Large intestine (tissue), 3 donors: Measurements from ENCODE around the gene ITGAV. TPM values are rescaled to one million over a fixed set of nuclear protein-coding genes. Genes with fewer than 3 reads are reported as not detected.

Source experiments
- DNase-seq, 2 donors: peaks; one replicate each; pipeline versions ENCODE4 v3.0.0 to v3.0.0-alpha.2; 2013
- H3K27ac ChIP-seq: one replicate; pipeline ENCODE4 v1.5.1; 2013; ENCODE audit warnings: low read length
- H3K27me3 ChIP-seq: 2 replicates; pipeline ENCODE4 v1.6.1; 2013; ENCODE audit warnings: low read length; ENCODE audit not compliant: control insufficient read depth, insufficient read depth
- H3K36me3 ChIP-seq: 2 replicates; pipeline ENCODE4 v1.6.1; 2013; ENCODE audit warnings: low read length; ENCODE audit not compliant: control insufficient read depth, insufficient read depth
- H3K4me1 ChIP-seq: one replicate; pipeline ENCODE4 v1.6.1; 2013; ENCODE audit warnings: low read length; ENCODE audit not compliant: control insufficient read depth, insufficient read depth
- H3K4me3 ChIP-seq: one replicate; pipeline ENCODE4 v1.5.1; 2013; ENCODE audit warnings: low read length
- H3K9me3 ChIP-seq: one replicate; pipeline ENCODE4 v1.6.1; 2013; ENCODE audit warnings: mild to moderate bottlenecking, low read depth, low read length, moderate library complexity; ENCODE audit not compliant: control insufficient read depth
- WGBS: methylation state at CpG from one replicate; pipeline ENCODE4 v1.1.5; 2013; ENCODE audit warnings: low lambda C conversion rate; ENCODE audit not compliant: insufficient coverage; 5-methylcytosine and 5-hydroxymethylcytosine counted together
- polyA plus RNA-seq: library from polyadenylated mRNA; unstranded; fragments of 120-200 nt; gene quantifications from one replicate; pipeline ENCODE4 v1.2.1, GENCODE V29; 2013

The ITGAV gene
- polyA plus RNA-seq, 1 donor, result 46.4 TPM

DNA sequence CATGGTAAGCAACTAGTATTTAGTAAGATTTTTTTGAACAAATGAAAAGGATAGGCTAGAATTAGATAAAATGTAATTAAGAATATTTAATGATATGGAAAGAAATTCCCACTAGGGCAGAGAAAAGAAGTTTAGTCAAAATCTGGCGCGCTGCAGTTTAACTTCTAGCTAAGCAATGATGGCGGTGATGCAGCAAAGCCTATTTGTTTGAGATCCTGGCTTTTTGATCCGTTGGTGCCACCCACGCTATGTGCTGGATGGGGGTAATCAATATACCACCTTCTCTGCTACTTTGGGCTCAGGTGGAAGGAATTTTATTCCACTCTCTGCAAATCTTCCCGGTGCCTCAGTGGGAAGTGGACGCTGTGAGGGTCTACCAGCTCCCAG, 103.6 kb downstream of the ITGAV start:
- Histone ChIP-seq H3K27ac (no peak overlapping the region), H3K36me3 (no peaks in the 10 kb centered on the region), H3K4me1 (no peaks in the 10 kb centered on the region), H3K27me3 (peaks cover 26% of the 10 kb centered on the region), H3K4me3 (peak overlapping the region; percentile 33), H3K9me3 (no peaks in the 10 kb centered on the region)
- DNase-seq, result no peak
- no CpG with 5 or more reads among the region's 7 CpGs for WGBS

DNA sequence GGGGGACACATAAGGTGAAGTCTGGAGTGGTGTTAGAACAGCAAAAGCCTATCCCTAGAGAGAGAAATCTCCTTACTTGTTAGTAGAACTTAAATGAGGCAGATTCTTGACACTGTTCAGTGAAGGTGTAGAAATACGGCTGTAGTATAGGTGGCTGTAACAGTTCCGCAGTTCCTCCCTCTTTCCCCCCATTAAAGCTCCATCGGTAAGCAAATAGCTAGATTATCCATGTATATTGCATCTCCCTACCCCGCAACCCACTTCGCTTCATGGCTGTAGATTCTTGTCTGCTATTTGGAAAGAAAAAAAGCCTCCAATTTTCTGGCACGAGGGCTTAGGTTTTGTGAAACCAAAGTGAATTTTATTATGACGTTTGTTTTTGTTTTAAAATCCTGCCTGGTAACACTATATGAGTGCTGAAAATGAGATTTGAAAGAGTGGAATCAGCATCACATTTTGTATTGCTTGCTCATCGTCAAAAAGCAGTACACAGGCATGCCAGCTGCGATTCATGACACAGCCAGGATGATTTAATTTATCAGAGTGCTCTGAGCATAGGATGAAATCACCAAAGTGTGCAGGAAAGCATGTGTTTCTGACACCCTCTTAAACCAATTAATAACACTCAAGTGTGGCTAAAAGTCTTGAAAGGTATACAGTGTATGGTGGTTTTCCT, 105.4 kb downstream of the ITGAV start:
- no peak overlapping the region for H3K27ac ChIP-seq
- DNase-seq, result peak; percentile 3 to 4
- no peaks in the 10 kb centered on the region for H3K4me1 ChIP-seq
- 50% methylated on average over 1 of the region's 9 CpGs for WGBS
- no peaks in the 10 kb centered on the region for H3K9me3 ChIP-seq
- no peak overlapping the region for H3K4me3 ChIP-seq
- H3K36me3 ChIP-seq, result no peaks in the 10 kb centered on the region
- H3K27me3 ChIP-seq, result peaks cover 26% of the 10 kb centered on the region

DNA sequence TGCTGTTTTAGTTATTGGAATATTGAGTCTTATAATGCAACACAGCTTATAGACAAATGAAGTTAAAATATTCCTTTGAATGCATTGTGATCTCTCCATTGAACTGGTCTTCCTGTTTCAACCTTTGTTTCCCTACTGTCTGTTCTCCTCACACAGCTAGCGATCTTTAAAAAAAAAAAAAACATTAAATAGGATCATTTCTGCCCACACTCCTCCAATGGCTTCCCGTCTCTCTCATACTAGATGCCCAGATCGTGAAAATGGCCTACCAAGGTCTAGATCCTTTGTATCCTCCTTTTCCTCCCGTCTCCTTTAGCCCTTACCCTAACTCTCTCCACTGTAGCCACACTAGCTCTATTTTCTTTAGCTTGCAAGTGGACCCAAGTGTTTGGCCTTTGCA, 106.4 kb downstream of the ITGAV start:
- Histone ChIP-seq H3K4me3 (no peak overlapping the region), H3K27me3 (peaks cover 26% of the 10 kb centered on the region), H3K36me3 (no peaks in the 10 kb centered on the region), H3K27ac (no peak overlapping the region), H3K4me1 (no peaks in the 10 kb centered on the region), H3K9me3 (no peaks in the 10 kb centered on the region)
- WGBS, result 92% methylated on average over 3 of the region's 4 CpGs
- no peak for DNase-seq

- Histone ChIP-seq H3K4me1 (no peaks in the 10 kb centered on the region), H3K4me3 (no peak overlapping the region), H3K9me3 (no peaks in the 10 kb centered on the region), H3K27ac (no peak overlapping the region), H3K36me3 (no peaks in the 10 kb centered on the region), H3K27me3 (peaks cover 25% of the 10 kb centered on the region)
- no peak for DNase-seq
- 100% methylated on average over 1 of the region's 4 CpGs for WGBS
These were observed 106.9 kb downstream of the ITGAV start for GRCh38 chr2:186696804-186697203.

- DNase-seq, result no peak
- H3K27ac ChIP-seq, result no peak overlapping the region
- WGBS, result no CpG with 5 or more reads among the region's 1 CpG
These were observed 107.7 kb downstream of the ITGAV start for GRCh38 chr2:186697536-186697935.

DNA sequence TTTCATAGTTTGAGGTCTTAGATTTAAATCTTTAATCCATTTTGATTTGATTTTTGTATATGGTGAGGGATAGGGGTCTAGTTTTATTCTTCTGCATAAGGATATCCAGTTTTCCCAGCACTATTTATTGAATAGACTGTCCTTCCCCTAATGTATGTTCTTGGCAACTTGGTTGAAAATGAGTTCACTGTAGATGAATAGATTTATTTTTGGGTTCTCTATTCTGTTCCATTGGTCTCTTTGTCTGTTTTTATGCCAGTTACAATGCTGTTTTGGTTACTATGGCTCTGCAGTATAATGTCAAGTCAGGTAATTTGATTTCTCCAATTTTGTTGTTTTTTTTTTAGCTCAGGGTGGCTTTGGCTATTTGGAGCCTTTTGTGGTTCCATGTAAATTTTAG, 109.9 kb downstream of the ITGAV start:
- H3K36me3 ChIP-seq, result no peaks in the 10 kb centered on the region
- H3K27ac ChIP-seq, result no peak overlapping the region
- no peak overlapping the region for H3K4me3 ChIP-seq
- DNase-seq, result no peak
- H3K4me1 ChIP-seq, result no peaks in the 10 kb centered on the region
- H3K9me3 ChIP-seq, result no peaks in the 10 kb centered on the region
- peaks cover 8% of the 10 kb centered on the region for H3K27me3 ChIP-seq

More at GRCh38 chr2:186697536-186697935, 107.7 kb downstream of the ITGAV start:
- Histone ChIP-seq H3K4me3 (no peak overlapping the region), H3K9me3 (no peaks in the 10 kb centered on the region), H3K4me1 (no peaks in the 10 kb centered on the region), H3K36me3 (no peaks in the 10 kb centered on the region), H3K27me3 (peaks cover 22% of the 10 kb centered on the region)

GRCh38 chr2:186702006-186702405, 112.2 kb downstream of the ITGAV start:
- no peak overlapping the region for H3K4me3 ChIP-seq
- WGBS, result 100% methylated on average over 1 of the region's 2 CpGs
- H3K27me3 ChIP-seq, result no peaks in the 10 kb centered on the region
- H3K4me1 ChIP-seq, result no peaks in the 10 kb centered on the region
- no peak for DNase-seq
- H3K36me3 ChIP-seq, result no peaks in the 10 kb centered on the region
- no peaks in the 10 kb centered on the region for H3K9me3 ChIP-seq
- no peak overlapping the region for H3K27ac ChIP-seq

DNA sequence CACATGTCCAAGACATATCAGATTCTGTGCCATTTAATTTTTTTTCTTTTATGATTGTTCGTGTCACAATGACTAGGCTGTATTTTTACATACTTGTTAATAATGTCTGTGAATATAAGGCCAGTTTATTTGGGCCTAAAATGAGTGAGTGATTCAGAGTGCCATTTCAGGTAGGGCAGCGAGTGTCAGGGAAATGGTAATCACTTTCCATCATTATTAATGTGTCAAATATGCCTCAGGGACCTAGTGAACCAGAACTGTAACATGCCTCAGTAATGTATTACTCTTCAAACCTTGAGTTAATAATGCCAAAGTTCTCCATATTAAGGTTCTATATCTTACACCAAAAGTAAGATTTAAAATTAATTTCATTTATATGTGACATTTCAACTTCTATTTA, 112.6 kb downstream of the ITGAV start:
- no peak overlapping the region for H3K27ac ChIP-seq
- no peaks in the 10 kb centered on the region for H3K9me3 ChIP-seq
- no peak for DNase-seq
- no peaks in the 10 kb centered on the region for H3K27me3 ChIP-seq
- H3K36me3 ChIP-seq, result no peaks in the 10 kb centered on the region
- H3K4me3 ChIP-seq, result no peak overlapping the region
- H3K4me1 ChIP-seq, result no peaks in the 10 kb centered on the region
- 100% methylated on average over 1 of the region's 2 CpGs for WGBS

GRCh38 chr2:186704897-186705296, 115.0 kb downstream of the ITGAV start:
- Histone ChIP-seq H3K9me3 (no peaks in the 10 kb centered on the region), H3K4me3 (no peak overlapping the region), H3K36me3 (no peaks in the 10 kb centered on the region), H3K27me3 (no peaks in the 10 kb centered on the region), H3K27ac (no peak overlapping the region), H3K4me1 (no peaks in the 10 kb centered on the region)
- WGBS, result no CpG with 5 or more reads among the region's 3 CpGs
- DNase-seq, result no peak

- Histone ChIP-seq H3K4me1 (no peaks in the 10 kb centered on the region), H3K4me3 (no peak overlapping the region), H3K27ac (no peak overlapping the region), H3K9me3 (no peaks in the 10 kb centered on the region), H3K27me3 (no peaks in the 10 kb centered on the region), H3K36me3 (no peaks in the 10 kb centered on the region)
- 90% methylated on average over 2 of the region's 6 CpGs for WGBS
- DNase-seq, result no peak
These were observed 119.9 kb downstream of the ITGAV start for GRCh38 chr2:186709529-186710450.
